ENCODE results near the gene IL18RAP. TPM values are rescaled to one million over a fixed set of nuclear protein-coding genes. Genes with fewer than 3 reads are reported as not detected.

The IL18RAP gene
- total RNA-seq, 1 experiment from 2014 or later, result not detected

DNA sequence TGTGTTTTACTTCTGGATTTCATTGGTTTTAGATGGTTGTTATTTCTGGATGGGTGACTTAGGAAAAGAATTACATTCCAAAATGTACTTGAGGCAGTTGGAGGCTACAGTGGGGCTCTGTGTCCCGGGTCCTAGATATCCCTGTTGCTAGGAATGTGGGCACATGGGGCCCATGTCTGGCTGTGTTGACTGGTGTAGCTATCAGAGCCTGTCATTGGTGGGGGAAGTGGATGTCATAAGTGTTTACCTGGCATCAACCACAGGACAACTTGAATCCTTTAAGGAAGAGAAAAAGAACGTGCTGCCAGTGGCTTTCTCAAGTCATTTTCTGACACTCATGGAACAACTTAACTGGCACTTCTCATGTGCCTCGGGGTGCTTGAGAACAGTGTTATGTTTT, 37.0 kb upstream of the IL18RAP start:
- no TSS peak for BruUV-seq (replicated peaks)
- H3K4me1 Mint-ChIP-seq (ENCODE audit: insufficient read depth, unreplicated experiment), result no peaks in the 10 kb centered on the region
- CTCF ChIA-PET, result interaction anchor here (0.8 to 2.5 kb wide), 2 partner anchors 57 to 145 kb away, joined by 3 to 9 read pairs; no protein-coding TSS in a partner anchor
- POLR2A ChIA-PET, result no interaction called here
- no peak for TF ChIP-seq CTCF (IDR thresholded peaks at IDR 0.05; ENCODE audit: unreplicated experiment)
- no peak overlapping the region for H3K4me3 Mint-ChIP-seq (ENCODE audit: unreplicated experiment)
- peaks cover 19% of the 10 kb centered on the region for H3K9me3 Mint-ChIP-seq (ENCODE audit: unreplicated experiment)
- no peaks in the 10 kb centered on the region for H3K27me3 Mint-ChIP-seq (ENCODE audit: insufficient read depth, unreplicated experiment)
- no peak overlapping the region for H3K27ac Mint-ChIP-seq (ENCODE audit: low read depth, unreplicated experiment)
- peaks cover 4% of the 10 kb centered on the region for H3K36me3 Mint-ChIP-seq (ENCODE audit: insufficient read depth, unreplicated experiment)
- intact Hi-C loops (cut with micrococcal nuclease), result no loop called here
- no peak for DNase-seq (ENCODE audit: unreplicated experiment)

- no peaks in the 10 kb centered on the region for H3K4me1 Mint-ChIP-seq (ENCODE audit: insufficient read depth, unreplicated experiment)
- no peak for DNase-seq (ENCODE audit: unreplicated experiment)
- intact Hi-C loops (cut with micrococcal nuclease), result no loop called here
- peaks cover 19% of the 10 kb centered on the region for H3K9me3 Mint-ChIP-seq (ENCODE audit: unreplicated experiment)
- CTCF ChIA-PET, result interaction anchor here (2.5 kb wide), 1 partner anchor 146 kb away, joined by 9 read pairs; no protein-coding TSS in a partner anchor
- POLR2A ChIA-PET, result no interaction called here
- H3K27ac Mint-ChIP-seq (ENCODE audit: low read depth, unreplicated experiment), result no peak overlapping the region
- no peak overlapping the region for H3K4me3 Mint-ChIP-seq (ENCODE audit: unreplicated experiment)
- BruUV-seq (replicated peaks), result no TSS peak
- no peak for TF ChIP-seq CTCF (IDR thresholded peaks at IDR 0.05; ENCODE audit: unreplicated experiment)
- peaks cover 4% of the 10 kb centered on the region for H3K36me3 Mint-ChIP-seq (ENCODE audit: insufficient read depth, unreplicated experiment)
- no peaks in the 10 kb centered on the region for H3K27me3 Mint-ChIP-seq (ENCODE audit: insufficient read depth, unreplicated experiment)
Measured at GRCh38 chr2:102386867-102387541, 36.0 kb upstream of the IL18RAP start.

DNA sequence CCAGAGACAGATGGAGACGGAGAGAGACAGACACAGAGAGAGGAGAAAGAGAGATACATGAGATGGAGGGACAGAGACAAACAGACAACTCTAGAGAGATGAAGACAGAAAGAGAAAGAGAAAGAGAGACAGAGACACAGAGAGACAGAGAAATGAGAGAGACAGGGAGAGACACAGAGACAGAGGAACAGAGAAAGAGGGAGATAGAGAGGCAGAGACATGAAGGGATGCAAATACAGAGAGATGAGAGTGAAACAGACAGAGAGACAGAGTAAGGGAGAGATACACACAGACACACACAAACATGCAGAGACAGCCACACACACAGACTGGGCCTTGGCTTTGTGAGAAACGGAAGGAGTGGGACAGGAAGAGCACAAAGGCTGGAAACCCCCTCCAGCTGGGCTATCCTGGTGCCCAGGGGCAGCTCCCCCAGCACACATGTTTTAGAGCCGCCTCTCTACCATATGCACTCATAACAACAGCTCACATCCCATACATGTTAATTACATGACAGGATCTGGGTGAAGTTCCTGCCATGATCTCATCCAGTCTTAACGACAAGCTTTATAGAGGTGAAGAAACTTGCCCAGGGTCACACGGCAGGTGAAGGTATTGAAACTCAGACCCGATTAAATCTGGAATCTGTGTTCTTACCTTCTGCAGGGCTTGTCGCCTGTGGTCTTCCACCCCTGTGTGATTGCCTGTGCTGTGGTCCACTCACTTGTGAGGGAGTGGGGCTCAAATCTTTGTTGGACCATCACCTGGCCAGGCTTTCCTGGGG, 35.0 kb upstream of the IL18RAP start:
- ChIA-PET POLR2A (no interaction called here), CTCF (no interaction called here)
- BruUV-seq (replicated peaks), result no TSS peak
- no peak overlapping the region for H3K27ac Mint-ChIP-seq (ENCODE audit: low read depth, unreplicated experiment)
- H3K36me3 Mint-ChIP-seq (ENCODE audit: insufficient read depth, unreplicated experiment), result peaks cover 4% of the 10 kb centered on the region
- H3K4me3 Mint-ChIP-seq (ENCODE audit: unreplicated experiment), result no peak overlapping the region
- peaks cover 18% of the 10 kb centered on the region for H3K9me3 Mint-ChIP-seq (ENCODE audit: unreplicated experiment)
- no peaks in the 10 kb centered on the region for H3K27me3 Mint-ChIP-seq (ENCODE audit: insufficient read depth, unreplicated experiment)
- intact Hi-C loops (cut with micrococcal nuclease), result no loop called here
- no peak for DNase-seq (ENCODE audit: unreplicated experiment)
- H3K4me1 Mint-ChIP-seq (ENCODE audit: insufficient read depth, unreplicated experiment), result no peaks in the 10 kb centered on the region
- no peak for TF ChIP-seq CTCF (IDR thresholded peaks at IDR 0.05; ENCODE audit: unreplicated experiment)

GRCh38 chr2:102391565-102391964, 31.4 kb upstream of the IL18RAP start:
- BruUV-seq (replicated peaks), result no TSS peak
- H3K27ac Mint-ChIP-seq (ENCODE audit: low read depth, unreplicated experiment), result no peak overlapping the region
- no peak overlapping the region for H3K4me3 Mint-ChIP-seq (ENCODE audit: unreplicated experiment)
- no peaks in the 10 kb centered on the region for H3K4me1 Mint-ChIP-seq (ENCODE audit: insufficient read depth, unreplicated experiment)
- CTCF ChIA-PET, result interaction anchor here (0.6 to 0.9 kb wide), 2 partner anchors 51 to 374 kb away, joined by 3 to 4 read pairs; no protein-coding TSS in a partner anchor
- no peak for DNase-seq (ENCODE audit: unreplicated experiment)
- intact Hi-C loops (cut with micrococcal nuclease), result no loop called here
- POLR2A ChIA-PET, result interaction anchor here (1.1 kb wide), 1 partner anchor 11 kb away, joined by 3 read pairs; no protein-coding TSS in a partner anchor
- TF ChIP-seq CTCF (IDR thresholded peaks at IDR 0.05; ENCODE audit: unreplicated experiment), result no peak
- peaks cover 4% of the 10 kb centered on the region for H3K36me3 Mint-ChIP-seq (ENCODE audit: insufficient read depth, unreplicated experiment)
- H3K9me3 Mint-ChIP-seq (ENCODE audit: unreplicated experiment), result no peaks in the 10 kb centered on the region
- no peaks in the 10 kb centered on the region for H3K27me3 Mint-ChIP-seq (ENCODE audit: insufficient read depth, unreplicated experiment)

All from MCF 10A (cell line).